GM12878 (cell line): ENCODE results near the gene FCER2.

Experiments used
- CBX5 ChIP-seq: sonication (generic); IDR thresholded peaks from 2 replicates; pipeline ENCODE4 v1.6.1; 2016; ENCODE audit warnings: low read depth, moderate library complexity, mild to moderate bottlenecking, inconsistent platforms
- CTCF ChIP-seq, 3 experiments: IDR thresholded peaks in 2 of 3; conservative IDR thresholded peaks in 1 of 3; 2 replicates each; pipeline ENCODE4 v1.5.1; 2011; ENCODE audit warnings: low read depth in 3 of 3, low read length in 3 of 3, mild to moderate bottlenecking in 3 of 3, control low read depth in 2 of 3, moderate library complexity in 2 of 3, inconsistent platforms in 1 of 3, mixed read lengths in 1 of 3; ENCODE audit not compliant: control insufficient read depth in 2 of 3, insufficient read depth in 1 of 3; ENCODE audit errors: extremely low read depth in 1 of 3
- ESRRA ChIP-seq: IDR thresholded peaks from 2 replicates; pipeline ENCODE4 v1.6.1; 2012; ENCODE audit warnings: mild to moderate bottlenecking, low read length, improper control_type of control experiment
- KDM1A ChIP-seq: fragments of 200-600 bp; sonication (generic); IDR thresholded peaks from 2 replicates; pipeline ENCODE4 v1.6.1; 2016; ENCODE audit warnings: borderline replicate concordance
- MEF2A ChIP-seq: IDR thresholded peaks from 2 replicates; pipeline ENCODE4 v1.6.1; 2011; ENCODE audit warnings: low read depth, mild to moderate bottlenecking, low read length, moderate library complexity; ENCODE audit not compliant: insufficient read depth
- NFIC ChIP-seq: IDR thresholded peaks from 2 replicates; pipeline ENCODE4 v1.6.1; 2012; ENCODE audit warnings: low read depth, mild to moderate bottlenecking, inconsistent platforms, low read length, moderate library complexity
- NKRF ChIP-seq: fragments of 450-650 bp; conservative IDR thresholded peaks from 2 replicates; pipeline ENCODE4 v1.6.1; 2017; ENCODE audit warnings: mild to moderate bottlenecking, moderate library complexity
- POLR2AphosphoS5 ChIP-seq: IDR thresholded peaks from 2 replicates; pipeline ENCODE4 v1.6.1; 2011; ENCODE audit warnings: mild to moderate bottlenecking, low read length, inconsistent platforms
- REST ChIP-seq: IDR thresholded peaks from 2 replicates; pipeline ENCODE4 v1.6.1; 2012; ENCODE audit warnings: mild to moderate bottlenecking, low read depth, low read length
- SMARCA5 ChIP-seq: fragments of 450-650 bp; IDR thresholded peaks from 2 replicates; pipeline ENCODE4 v1.6.1; 2017; ENCODE audit warnings: mild to moderate bottlenecking
- SMC3 ChIP-seq: IDR thresholded peaks from 2 replicates; pipeline ENCODE4 v1.6.1; 2011; ENCODE audit warnings: low read length, improper control_type of control experiment, borderline replicate concordance

- TF ChIP-seq POLR2AphosphoS5, result no peak
- no peak for TF ChIP-seq MEF2A
- TF ChIP-seq ESRRA, result no peak
- no peak for TF ChIP-seq KDM1A
- TF ChIP-seq REST, result no peak
- TF ChIP-seq NKRF, result no peak
- TF ChIP-seq SMC3, result no peak
- TF ChIP-seq NFIC, result no peak
- TF ChIP-seq CBX5, result no peak
- no peak for TF ChIP-seq SMARCA5
- no peak for TF ChIP-seq CTCF (IDR thresholded peaks at IDR 0.05 in 2 of 3, conservative IDR thresholded peaks at IDR 0.05 in 1 of 3; ENCODE audit: control insufficient read depth in 2 of 3, extremely low read depth in 1 of 3, insufficient read depth in 1 of 3, low read depth in 3 of 3, low read length in 3 of 3)
These were observed 38.2 kb downstream of the FCER2 start for GRCh38 chr19:7663706-7664105.
